ENCODE measurements around the gene TCP11. TPM values are rescaled to one million over a fixed set of nuclear protein-coding genes. Genes with fewer than 3 reads are reported as not detected.
A peak's percentile ranks its signal among the peaks of the same experiment; 100 is the strongest.

Gene TCP11
- total and polyA plus RNA-seq, 2 of the 13 experiments (the other 11 are each of a cell fraction or from before 2014, with no cell fraction given) = 0.04 TPM; not detected in 1

DNA sequence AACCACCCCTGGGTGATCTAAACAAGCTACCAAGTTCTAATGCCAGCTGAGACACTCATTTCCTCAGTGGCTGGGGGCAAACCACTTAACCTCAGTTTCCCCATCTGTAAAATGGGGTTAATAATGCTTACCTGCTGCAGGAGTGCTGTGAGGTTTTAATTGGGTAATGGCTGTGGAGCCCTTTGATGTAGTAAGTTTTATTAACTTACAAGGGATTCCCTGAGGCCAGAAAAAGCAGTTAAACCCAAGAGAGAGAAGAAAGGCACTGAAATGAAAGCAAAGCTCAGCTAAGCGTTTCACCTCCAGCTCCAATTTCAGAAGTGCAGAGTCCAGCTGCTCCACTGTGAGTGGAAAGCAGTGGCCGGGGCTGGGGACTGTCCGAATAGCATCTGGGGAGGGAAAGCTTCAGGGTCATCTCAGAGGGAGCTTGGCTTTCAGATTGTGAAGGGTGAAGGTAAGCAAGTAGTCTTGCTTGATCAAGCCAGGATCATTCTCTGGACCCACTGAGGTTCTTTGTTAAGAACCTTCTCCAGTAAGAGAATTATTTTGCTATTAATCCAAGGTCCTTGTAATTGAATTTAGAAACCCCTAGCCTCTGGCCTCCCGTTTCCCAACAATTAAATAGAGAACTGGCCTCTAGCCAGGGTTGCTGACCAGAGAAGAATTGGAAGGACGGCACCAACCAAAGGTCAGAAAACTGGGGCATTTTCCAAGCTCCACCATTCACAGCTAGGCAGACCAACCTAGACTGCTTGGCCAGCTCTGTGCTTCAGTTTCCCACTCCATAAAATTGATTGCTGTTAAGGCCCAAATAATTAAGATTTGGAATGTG is 20.9 kb upstream of the TCP11 start:
- Histone ChIP-seq H2AFZ (ENCODE audit: low read length) (no peak overlapping the region), H3K4me3 (replicated peaks in 1 of 3; ENCODE audit: insufficient read depth in 1 of 3, low read depth in 2 of 3, low read length in 3 of 3) (peak overlapping the region in 2 of 3 experiments; percentile 3 to 28; a peak in 3 of 6 replicates), H3K36me3 (replicated peaks in 1 of 2; ENCODE audit: control insufficient read depth in 1 of 2, insufficient read depth in 2 of 2, low read length in 2 of 2) (no peaks in the 10 kb centered on the region), H3K79me2 (ENCODE audit: insufficient read depth, low read length) (no peaks in the 10 kb centered on the region), H3K9me3 (ENCODE audit: low read length) (no peaks in the 10 kb centered on the region), H3K27me3 (ENCODE audit: control insufficient read depth in 1 of 2, insufficient read depth in 2 of 2, low read length in 2 of 2) (peaks cover 0 to 5% of the 10 kb centered on the region in 2 experiments; a peak in 3 of 5 replicates), H4K20me1 (ENCODE audit: insufficient read depth, low read length) (no peaks in the 10 kb centered on the region), H3K4me2 (ENCODE audit: low read depth, low read length) (peak overlapping the region; percentile 56), H3K4me1 (ENCODE audit: insufficient read depth, low read length) (peaks cover 68% of the 10 kb centered on the region), H3K9ac (ENCODE audit: insufficient read depth, low read depth, low read length) (0 out of 2 replicates have a peak overlapping the region, but pooled peaks have one; percentile 9), H3K27ac (ENCODE audit: extremely low read length, insufficient read depth, low read length) (peak overlapping the region; percentile 57)
- intact Hi-C loops (cut with micrococcal nuclease; ENCODE audit: unreplicated experiment) = loop anchor here (2.0 kb wide), 1 partner anchor 13 kb away; no protein-coding TSS in a partner anchor
- CTCF ChIA-PET (ENCODE audit: low intra/inter-chr PET ratio, low total read pairs) = no interaction called here
- WGBS (ENCODE audit: low lambda C conversion rate) = 0% methylated on average over 5 of the region's 5 CpGs
- in situ Hi-C loops (cut with HindIII; ENCODE audit: extremely low pct_ligation_motif_present, low pct_unique_long_range_greater_than_20kb) = no loop called here
- BruUV-seq (replicated peaks) = no TSS peak
- DNase-seq (ENCODE audit: low spot score) = peak; percentile 75
- POLR2A ChIA-PET = interaction anchor here (0.7 to 1.1 kb wide), 2 partner anchors 97 to 736 kb away, joined by 3 read pairs; partner anchors contain the start of gene ZNF76
- peak; percentile 84 for ATAC-seq
- FAIRE-seq = no peak
- TF ChIP-seq ZNF350 (CRISPR knock-in tag; IDR thresholded peaks at IDR 0.05; ENCODE audit: borderline replicate concordance, low read depth) (no peak), HNF4A (CRISPR knock-in tag; IDR thresholded peaks at IDR 0.05) (peak; percentile 89), SRSF9 (IDR thresholded peaks at IDR 0.05; ENCODE audit: borderline replicate concordance, insufficient read depth, low read depth, low read length, poor library complexity, severe bottlenecking) (no peak), SMC3 (IDR thresholded peaks at IDR 0.05; ENCODE audit: low read length) (0 out of 2 replicates have a peak, but pooled peaks have one; percentile 2), HOXA5 (CRISPR knock-in tag; IDR thresholded peaks at IDR 0.05) (no peak), NKX3-1 (CRISPR knock-in tag; IDR thresholded peaks at IDR 0.05) (no peak), SAP130 (CRISPR knock-in tag; IDR thresholded peaks at IDR 0.05; ENCODE audit: low read depth) (0 out of 2 replicates have a peak, but pooled peaks have one; percentile 11), KMT2B (CRISPR knock-in tag; IDR thresholded peaks at IDR 0.05) (no peak), HNF4G (IDR thresholded peaks at IDR 0.05; ENCODE audit: borderline replicate concordance, low read depth, low read length) (0 out of 2 replicates have a peak, but pooled peaks have one; percentile 9), HNF4G (CRISPR knock-in tag; IDR thresholded peaks at IDR 0.05; ENCODE audit: borderline replicate concordance, low read depth) (peak; percentile 25; the same call in 1 of the 2 replicates), ZNF644 (CRISPR knock-in tag; IDR thresholded peaks at IDR 0.05; ENCODE audit: low read depth) (peak; percentile 72; the same call in 1 of the 2 replicates), ZNF256 (CRISPR knock-in tag; conservative IDR thresholded peaks at IDR 0.05) (no peak), ZNF383 (CRISPR knock-in tag; IDR thresholded peaks at IDR 0.05; ENCODE audit: borderline replicate concordance) (peak; percentile 73; the same call in 1 of the 2 replicates)
- TF ChIP-seq, protein P1, sequence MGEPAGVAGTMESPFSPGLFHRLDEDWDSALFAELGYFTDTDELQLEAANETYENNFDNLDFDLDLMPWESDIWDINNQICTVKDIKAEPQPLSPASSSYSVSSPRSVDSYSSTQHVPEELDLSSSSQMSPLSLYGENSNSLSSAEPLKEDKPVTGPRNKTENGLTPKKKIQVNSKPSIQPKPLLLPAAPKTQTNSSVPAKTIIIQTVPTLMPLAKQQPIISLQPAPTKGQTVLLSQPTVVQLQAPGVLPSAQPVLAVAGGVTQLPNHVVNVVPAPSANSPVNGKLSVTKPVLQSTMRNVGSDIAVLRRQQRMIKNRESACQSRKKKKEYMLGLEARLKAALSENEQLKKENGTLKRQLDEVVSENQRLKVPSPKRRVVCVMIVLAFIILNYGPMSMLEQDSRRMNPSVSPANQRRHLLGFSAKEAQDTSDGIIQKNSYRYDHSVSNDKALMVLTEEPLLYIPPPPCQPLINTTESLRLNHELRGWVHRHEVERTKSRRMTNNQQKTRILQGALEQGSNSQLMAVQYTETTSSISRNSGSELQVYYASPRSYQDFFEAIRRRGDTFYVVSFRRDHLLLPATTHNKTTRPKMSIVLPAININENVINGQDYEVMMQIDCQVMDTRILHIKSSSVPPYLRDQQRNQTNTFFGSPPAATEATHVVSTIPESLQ (CRISPR knock-in tag; conservative IDR thresholded peaks at IDR 0.05) = no peak
- TF ChIP-seq, protein P2, sequence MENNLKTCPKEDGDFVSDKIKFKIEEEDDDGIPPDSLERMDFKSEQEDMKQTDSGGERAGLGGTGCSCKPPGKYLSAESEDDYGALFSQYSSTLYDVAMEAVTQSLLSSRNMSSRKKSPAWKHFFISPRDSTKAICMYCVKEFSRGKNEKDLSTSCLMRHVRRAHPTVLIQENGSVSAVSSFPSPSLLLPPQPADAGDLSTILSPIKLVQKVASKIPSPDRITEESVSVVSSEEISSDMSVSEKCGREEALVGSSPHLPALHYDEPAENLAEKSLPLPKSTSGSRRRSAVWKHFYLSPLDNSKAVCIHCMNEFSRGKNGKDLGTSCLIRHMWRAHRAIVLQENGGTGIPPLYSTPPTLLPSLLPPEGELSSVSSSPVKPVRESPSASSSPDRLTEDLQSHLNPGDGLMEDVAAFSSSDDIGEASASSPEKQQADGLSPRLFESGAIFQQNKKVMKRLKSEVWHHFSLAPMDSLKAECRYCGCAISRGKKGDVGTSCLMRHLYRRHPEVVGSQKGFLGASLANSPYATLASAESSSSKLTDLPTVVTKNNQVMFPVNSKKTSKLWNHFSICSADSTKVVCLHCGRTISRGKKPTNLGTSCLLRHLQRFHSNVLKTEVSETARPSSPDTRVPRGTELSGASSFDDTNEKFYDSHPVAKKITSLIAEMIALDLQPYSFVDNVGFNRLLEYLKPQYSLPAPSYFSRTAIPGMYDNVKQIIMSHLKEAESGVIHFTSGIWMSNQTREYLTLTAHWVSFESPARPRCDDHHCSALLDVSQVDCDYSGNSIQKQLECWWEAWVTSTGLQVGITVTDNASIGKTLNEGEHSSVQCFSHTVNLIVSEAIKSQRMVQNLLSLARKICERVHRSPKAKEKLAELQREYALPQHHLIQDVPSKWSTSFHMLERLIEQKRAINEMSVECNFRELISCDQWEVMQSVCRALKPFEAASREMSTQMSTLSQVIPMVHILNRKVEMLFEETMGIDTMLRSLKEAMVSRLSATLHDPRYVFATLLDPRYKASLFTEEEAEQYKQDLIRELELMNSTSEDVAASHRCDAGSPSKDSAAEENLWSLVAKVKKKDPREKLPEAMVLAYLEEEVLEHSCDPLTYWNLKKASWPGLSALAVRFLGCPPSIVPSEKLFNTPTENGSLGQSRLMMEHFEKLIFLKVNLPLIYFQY (CRISPR knock-in tag; IDR thresholded peaks at IDR 0.05; ENCODE audit: borderline replicate concordance) = no peak
- TF ChIP-seq, protein P3, sequence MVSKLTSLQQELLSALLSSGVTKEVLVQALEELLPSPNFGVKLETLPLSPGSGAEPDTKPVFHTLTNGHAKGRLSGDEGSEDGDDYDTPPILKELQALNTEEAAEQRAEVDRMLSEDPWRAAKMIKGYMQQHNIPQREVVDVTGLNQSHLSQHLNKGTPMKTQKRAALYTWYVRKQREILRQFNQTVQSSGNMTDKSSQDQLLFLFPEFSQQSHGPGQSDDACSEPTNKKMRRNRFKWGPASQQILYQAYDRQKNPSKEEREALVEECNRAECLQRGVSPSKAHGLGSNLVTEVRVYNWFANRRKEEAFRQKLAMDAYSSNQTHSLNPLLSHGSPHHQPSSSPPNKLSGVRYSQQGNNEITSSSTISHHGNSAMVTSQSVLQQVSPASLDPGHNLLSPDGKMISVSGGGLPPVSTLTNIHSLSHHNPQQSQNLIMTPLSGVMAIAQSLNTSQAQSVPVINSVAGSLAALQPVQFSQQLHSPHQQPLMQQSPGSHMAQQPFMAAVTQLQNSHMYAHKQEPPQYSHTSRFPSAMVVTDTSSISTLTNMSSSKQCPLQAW (CRISPR knock-in tag; IDR thresholded peaks at IDR 0.05) = 0 out of 2 replicates have a peak, but pooled peaks have one; percentile 3

Data from HepG2 (cell line).